CD4-positive, alpha-beta T cell treated with Interleukin-6 for 4 hours (primary cell): ENCODE results near the gene SERINC5.

Experiments
- DNase-seq: peaks from one replicate; pipeline ENCODE4 v3.0.0-alpha.2; 2020; ENCODE audit warnings: mixed read lengths

The SERINC5 gene

DNA sequence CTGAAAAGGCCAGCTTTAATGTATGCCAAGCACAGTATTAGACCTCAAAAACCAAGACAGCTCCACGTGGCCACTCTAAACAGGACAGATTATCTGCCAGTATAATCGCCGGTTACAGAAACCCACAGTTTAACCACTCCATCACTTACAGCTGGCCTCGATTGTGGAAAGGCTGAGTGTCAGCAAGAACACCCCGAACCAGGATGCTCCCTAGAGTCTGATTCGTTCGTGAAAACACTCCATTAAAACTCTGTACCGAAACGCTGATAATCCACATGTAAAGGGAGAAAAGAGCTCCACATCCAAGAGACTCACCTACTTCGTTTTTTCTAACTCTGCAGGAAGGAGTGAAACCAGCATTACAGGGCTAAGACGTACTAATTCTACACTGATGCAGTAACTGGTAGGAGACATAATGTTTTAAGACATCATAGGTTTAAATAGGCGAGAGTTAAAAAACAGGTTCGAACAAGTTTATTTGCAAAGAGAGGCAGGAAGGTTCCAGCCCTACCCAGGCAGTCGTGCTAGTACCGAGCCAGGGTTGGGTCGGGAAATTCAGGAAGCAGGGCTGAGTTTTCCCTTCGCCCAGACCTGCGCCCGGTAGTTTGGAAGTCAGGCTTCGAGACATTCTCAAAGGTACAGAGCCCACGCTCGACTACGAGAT, 949 bp downstream of the SERINC5 start:
- DNase-seq, result peak; percentile 31

DNA sequence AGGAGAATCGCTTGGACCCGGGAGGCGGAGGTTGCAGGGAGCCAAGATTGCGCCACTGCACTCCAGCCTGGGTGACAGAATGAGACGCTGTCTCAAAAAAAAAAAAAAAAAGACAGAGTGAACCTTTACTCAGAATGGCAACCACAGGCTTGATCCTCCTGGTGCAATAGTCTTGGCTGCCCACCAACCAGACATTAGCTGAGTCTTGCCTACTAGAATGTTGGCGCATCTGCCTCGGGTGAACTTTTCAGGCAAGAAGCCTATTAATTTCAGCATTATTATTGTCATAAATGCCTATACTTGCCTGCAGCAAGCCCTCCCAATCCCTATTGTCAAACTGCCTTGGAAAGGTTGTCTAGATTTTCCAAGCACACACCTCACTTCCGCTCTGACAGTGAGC, 4.2 kb downstream of the SERINC5 start:
- no peak for DNase-seq

DNA sequence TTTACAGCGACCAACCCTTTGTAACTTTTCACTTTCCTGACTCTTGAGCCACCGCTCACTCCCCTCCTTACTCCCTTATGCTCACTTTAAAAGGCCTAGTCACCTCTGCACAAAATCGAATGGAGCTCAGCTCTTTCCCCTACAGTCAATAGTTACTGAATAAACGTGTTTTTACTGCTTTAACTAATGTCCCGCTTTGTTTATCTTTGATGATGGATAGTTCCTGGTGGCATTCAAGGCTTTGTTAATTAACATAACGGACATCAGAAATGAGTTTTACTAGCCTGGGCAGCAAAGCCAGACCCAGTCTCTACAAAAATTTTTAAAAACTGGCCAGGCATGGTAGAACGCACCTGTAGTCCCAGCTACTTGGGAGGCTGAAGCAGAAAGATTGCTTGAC, 5.0 kb downstream of the SERINC5 start:
- no peak for DNase-seq

DNA sequence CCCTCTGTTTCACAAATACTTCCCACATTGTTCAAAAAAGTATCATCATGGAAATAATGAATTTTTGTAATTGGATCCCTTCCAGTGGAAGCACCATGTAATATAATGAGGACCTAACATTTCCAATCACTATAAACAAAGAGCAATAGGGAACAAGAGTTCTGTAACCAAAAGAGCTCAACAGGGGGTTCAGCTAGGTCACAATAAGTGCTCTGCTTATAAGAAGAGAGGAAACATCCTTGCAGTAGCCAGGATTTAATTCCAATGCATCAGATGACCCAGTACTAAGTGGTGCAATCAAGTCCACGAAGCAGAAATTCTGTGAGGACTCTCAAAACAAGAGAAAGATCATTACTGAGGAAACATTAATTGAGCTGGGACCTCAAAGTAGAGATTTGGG, 5.9 kb downstream of the SERINC5 start:
- DNase-seq, result no peak

DNA sequence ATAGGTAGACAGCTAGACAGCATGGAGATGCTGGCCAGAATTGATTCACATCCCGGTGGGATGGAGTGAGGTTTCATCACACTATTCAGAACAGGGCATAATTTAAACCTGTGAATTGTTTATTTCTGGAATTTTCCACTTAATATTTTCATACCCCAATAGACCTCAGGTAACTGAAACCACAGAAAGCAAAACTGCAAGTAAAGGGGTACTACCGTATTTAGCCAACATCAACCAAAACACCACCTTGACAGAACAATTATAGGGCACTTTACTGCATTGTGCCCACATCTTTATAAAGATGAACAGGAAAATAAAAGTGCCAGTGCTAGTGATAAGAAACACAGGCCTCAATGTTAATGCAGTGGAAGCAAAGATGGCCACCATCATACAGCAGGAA, 7.5 kb downstream of the SERINC5 start:
- no peak for DNase-seq

DNA sequence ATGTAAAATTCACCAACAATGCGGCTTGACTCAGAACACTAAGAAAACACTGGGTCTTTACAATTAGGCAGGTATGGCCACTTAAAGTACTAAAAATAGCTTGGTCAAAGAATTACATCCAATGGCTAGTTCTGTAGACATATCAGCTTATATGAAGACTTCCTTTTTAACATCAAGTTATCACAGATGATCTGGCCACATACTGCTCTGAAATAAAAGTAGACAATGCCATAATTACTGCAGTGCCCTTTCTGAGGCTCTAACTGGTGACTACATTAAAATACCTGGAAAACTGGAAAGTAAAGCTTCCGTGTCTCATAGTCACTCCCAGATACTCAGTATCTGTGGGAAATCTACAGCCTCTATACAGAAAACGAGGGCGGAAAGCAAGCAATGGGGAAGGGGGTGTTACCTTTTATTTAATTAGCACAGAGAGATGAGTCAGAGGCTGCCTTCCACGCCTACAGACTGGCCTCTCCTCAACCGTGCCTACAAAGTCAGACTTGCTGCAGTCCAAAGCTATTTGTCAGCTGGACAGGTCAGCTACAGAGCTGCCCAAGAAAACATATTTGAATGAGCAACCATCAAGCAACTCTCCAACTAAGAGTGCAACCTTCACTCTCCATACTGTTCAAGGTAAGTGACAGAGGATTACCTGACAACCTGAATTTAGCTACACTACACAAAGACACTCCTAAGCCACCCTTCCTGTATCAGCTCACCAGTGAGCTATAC, 8.7 kb downstream of the SERINC5 start:
- peak; percentile 60 for DNase-seq

DNA sequence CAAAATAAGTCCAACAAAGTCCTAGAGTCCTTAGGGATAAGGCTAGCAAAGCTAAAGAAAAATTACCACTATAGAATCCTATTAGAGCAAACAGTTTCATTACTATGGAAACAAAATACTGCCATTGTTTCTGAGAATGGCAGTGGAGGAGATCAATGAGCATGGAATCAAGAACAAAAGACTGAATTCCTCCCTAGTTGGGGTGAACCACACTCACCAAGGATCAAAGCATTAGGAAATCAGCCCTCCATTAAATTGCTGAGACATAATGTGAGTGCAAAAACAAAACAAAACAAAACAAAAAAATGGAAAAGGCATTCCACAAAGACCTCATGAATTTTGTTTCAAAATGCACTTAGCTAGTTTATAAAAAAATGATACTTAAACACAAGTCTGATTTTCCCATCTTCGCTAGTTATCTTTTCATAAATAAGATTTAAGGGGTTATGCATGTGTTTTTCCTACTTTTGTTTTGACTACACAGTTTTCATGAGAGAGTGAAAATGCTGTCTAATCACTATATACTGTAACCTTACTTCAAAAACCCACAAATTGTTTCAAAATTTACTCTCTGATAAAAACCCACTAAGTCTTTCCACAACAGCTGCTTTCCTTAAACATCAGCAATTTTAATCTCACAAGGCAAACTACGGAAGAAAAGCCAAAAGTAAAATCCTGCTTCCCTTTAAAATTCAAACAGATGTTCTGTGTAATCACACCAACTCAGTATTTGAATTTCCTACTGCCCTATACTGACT, 9.7 kb downstream of the SERINC5 start:
- DNase-seq, result no peak

DNA sequence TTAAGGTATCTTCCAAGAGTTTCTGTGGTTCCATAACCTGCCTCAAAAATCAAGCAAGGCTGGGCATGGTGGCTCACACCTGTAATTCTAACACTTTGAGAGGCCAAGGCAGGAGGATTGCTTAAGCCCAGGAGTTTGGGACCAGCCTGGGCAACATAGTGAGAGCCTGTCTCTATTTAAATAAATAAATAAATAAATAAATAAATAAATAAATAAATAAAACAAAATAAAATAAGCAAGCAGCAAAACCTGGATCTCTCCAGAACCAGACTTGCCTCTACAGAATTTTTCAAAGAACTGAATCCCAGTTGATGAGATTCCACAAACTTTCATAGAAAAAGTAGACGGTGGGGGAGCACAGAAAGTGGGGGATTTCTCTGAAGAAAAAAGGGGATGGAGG, 12.3 kb downstream of the SERINC5 start:
- no peak for DNase-seq

DNA sequence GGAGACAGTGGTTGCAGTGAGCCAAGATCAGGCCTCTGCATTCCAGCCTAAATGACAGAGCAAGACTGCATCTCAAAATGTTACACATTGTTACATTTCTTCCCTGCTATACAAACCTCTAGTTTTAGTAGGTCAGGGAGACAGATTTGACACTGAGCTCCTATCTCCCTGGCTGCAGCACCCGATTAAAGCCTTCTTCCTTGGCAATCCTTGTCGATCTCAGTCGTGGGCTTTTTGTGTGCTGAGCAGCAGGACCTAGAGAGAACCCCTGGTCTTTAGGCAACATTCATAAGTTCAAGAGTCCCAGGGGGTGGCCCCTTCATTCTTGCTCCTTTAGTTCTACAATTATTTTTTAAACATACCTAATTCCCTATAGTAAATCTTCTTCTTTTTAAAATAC, 13.0 kb downstream of the SERINC5 start:
- no peak for DNase-seq

DNA sequence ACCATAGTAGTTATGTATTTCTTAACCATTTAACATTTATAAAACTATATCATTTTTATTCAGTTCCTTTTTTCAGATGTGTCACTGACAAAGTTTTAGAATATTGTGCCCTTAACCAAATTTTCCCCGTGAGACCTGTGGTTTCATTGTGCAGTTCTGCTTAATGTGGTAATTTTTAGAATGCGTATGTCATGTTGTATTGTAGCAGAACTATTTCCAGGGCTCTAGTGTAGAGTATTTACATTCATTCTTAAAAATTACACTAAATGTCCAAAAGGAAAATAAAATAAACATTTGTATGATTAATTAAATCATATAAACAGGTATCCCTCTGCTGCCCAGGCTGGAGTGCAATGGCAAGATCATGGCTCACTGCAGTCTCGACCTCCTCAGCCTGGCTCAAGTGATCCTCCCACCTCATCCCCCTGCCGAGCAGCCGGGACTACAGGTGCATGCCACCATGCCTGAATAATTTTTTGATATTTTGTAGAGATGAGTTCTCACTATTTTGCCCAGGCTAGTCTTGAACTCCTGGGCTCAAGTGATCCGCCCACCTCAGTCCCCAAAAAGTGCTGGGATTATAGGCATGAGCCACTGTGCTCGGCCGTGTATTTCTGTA, 15.4 kb downstream of the SERINC5 start:
- DNase-seq, result no peak

DNA sequence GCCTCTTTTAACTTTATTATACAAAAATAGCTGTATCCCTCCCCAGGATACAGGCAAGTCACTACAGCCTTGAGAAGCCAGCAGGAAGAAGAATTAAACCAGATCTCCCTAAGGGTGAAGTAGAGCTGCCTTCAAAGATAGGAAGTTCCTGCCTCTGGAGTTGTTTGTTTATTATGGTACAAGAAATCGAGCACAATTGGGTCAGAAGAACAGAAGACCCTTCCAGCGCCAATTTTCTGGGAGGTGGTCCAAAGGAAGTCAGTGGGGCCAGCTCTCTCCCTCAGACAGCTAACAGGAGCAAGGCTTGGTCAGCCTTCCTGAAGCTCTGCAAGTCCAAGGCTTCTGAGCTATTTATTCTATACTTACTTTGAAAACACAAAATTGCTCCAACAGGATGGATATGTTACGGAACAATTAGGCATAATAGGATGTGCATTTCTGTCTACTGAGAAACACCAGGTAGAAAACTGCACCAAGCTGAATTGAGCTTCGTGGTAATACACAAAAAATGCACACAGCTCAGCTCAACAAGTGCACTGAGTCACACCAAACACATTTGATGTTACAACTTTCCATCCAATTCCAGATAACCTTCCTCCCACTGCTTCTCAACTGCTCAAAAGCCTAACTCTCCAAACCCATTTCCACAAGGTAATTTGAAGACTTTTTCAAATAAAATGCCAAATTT, 16.0 kb downstream of the SERINC5 start:
- no peak for DNase-seq

DNA sequence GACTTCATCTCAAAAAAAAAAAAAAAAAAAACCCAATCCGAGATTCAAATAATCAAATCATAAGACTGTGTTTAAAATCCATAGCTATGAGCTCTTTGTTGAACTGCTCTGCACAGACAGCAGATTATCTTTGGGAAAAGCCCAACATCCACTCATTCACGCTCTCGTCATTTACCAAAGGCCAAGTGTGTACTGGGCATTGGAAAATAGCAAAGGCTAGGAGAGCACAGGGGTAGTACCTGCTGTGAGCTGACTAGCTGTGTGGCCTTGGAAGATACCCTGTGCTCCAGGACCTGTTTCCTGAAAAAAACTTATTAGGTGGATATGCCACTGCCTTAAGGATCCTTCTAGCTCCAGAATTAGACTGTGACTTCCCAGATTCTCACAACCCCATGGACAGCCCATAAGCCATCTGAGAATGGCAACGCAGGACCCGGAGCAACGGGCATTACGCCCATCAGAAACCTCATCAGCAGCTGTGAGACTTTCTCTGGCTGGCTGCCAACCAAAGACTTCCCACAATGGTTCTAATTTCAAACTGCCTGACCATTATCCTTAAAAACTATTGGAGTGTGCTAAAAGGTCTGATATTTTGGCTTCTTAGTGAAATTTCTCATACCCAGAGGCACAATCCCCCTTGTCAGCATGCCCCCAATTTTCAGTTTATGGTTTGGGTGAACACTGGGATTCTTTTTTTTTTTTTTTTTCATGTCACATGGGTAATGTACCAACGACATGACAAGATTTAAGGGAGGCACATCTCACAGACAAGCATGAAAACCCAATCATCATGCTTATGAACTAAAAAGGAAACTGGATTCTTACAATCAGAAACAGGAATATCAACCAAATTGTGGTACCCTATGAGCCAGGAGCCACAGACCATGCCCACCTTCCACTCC, 16.8 kb downstream of the SERINC5 start:
- peak; percentile 52 for DNase-seq

DNA sequence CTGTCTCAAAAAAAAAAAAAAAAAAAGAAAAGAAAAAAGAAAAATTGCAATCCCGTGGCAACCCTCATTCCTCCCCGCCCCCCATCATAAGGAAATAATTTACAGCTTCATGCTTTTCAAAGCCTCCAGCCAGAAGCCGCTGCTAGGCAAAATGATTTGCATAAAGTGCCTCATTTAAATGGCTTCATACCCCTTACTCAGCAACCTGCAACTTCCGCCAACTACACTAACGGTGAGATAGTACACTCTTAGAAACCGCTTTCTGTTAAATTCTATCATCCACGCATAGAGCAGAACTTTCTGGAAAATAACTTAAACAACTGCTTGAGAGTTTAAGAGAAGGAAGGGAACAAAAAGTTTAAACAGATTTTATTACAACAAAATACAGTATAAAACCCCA, 17.8 kb downstream of the SERINC5 start:
- peak; percentile 52 for DNase-seq

DNA sequence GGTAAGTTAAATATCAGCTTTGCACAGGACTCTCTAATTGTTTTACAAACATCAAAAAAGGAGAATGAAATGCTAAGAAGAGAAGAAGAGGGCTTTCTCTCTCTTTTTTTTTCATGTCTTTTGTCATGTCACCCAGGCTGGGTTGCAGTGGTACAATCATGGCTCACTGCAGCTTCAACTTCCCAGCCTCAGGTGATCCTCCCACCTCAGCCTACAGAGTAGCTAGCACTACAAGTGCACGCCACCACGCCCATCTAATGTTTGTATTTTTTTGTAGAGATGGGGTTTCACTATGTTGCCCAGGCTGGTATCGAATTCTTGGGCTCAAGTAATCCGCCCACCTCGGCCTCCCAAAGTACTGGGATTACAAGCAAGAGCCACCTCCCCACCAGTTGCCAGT, 18.6 kb downstream of the SERINC5 start:
- DNase-seq, result no peak

DNA sequence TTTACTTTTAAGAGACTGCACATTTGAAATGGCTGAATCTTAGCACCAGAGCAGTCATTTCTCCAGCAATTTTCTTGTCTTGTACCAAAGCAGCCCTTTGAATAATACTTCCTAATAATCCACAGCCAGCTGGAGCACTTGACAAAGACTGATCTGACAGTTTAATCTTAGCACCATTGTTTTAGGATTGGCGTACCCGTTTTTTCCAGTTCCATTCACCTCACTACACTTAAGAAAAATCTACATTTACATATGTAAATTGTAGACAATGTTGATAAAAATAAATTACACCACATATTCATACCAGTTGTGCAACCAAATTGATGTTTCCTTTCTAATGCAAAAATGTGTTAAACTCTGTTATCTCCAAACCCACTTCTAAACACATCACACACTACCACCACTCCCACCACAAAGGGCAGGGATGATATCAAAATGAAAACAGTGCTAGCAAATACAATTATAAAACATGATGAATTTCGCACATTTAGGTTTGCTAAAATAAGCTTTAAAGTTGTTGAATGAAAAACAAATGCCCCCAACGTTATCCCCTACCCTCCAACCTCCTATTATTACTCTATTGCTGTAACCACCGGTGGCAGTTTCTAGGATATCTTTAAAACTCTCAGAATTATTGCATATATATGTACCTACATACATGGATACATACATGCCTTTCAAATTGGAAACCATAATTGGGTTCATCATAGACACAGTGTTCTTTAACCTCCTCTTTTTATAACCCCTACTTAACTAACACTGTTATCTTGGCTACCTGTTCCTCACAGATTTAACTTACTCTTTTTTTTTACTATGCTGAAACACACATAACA, 21.5 kb downstream of the SERINC5 start:
- DNase-seq, result no peak

DNA sequence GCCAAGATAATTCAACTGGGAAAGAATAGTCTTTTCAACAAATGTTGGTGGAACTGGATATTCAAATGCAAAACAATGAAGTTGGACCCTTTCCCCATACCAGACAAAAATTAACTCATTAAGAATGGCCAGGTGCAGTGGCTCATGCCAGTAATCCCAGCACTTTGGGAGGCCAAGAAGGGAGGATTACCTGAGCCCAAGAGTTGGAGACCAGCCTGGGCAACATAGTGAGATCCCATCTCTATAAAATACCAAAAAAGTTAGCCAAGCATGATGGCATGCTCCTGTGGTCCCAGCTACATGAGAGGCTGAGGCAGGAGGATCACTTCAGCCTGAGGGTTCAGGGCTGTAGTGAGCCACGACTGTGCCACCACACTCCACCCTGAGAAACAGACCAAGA, 24.2 kb downstream of the SERINC5 start:
- no peak for DNase-seq

DNA sequence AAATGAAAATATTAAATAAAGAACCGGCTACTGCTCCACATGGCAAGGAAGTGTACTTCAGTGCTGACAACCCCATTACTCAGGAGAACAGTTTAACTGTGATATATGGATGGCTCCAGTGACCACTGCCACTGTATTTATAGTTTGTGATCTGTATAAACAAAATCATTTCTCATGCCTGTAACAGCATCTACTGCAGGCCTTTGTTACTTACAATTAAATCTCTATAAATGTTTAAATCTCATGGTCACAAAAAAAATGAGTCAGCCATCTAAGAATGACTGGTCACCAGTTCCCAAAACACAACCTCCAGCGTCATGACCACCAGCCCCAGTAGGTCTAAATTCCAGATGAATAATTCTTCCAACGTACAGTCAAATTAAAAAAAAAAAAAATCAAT, 24.6 kb downstream of the SERINC5 start:
- DNase-seq, result no peak

DNA sequence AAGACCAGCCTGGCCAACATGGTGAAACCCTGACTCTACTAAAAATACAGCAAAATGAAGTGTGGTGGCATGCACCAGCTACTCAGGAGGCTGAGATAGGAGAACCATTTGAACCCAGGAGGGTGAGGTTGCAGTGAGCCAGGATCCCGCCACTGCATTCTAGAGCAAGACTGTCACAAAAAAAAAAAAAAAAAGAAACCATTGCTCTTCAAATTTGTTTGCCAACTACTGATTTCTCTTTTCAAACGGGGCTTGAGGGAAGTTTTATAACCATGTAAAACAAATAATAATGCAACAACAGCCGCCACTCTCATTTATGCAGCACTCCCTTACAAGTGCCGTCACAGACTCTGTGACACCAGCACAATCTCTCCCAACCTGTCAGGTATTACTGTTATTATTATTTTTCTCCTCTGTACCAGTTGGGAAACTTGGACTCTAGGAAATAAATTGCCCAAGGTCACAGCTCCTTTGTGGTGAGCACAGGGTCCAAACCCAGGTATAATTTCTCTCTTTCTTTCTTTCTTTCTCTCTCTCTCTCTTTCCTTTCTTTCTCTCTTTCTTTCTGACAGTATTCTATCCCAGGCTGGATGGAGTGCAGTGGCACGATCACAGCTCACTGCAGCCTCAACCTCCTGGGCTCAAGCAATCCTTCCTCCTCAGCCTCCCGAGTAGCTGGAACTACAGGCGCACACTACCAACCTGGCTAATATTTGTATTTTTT, 25.4 kb downstream of the SERINC5 start:
- no peak for DNase-seq

DNA sequence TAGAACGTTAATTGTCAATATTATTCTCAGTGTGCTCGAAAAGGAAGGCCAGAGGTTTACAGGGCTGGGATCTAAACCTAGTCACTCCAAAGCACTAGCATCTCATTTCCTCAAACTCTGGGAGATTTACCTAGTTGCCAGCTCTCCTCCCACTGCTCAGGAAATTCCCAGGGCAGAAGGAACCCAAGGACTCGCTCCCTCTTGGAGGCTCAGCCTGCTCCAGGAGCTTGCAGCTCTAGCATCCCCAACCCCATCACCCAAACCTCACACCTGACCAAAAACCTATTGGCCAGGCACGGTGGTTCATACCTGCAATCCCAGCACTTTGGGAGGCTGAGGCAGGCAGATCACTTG, 26.0 kb downstream of the SERINC5 start:
- no peak for DNase-seq

DNA sequence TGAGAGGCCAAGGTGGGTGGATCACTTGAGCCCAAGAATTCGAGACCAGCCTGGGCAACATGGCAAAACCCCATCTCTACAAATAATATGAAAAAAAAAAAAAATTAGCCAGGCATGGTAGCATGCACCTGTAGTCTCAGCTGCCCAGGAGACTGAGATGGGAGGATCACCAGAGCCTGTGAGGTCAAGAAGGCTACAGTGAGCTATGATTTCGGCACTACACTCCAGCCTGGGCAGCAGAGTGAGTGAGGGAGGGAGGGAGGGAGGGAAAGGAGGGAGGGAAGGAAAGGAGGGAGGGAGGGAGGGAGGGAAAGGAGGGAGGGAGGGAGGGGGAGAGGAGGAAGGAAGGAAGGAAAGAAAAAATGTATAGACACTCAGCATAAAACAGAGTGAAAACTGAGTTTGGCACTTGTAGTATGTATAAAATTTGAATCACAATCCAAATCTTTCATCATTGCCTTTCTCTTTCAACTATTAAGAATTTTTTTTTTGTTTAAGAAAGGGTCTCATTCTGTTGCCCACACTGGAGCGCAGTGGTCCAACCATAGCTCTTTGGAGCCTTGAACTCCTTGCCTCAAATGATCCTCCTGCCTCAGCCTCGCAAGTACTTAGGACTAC, 27.8 kb downstream of the SERINC5 start:
- DNase-seq, result no peak
